ENCODE measurements around the gene KRTAP3-2.
A peak's percentile ranks its signal among the peaks of the same experiment; 100 is the strongest.
"Not testable (repeated sequence)": the region's sequence is repeated elsewhere in the genome, so short reads cannot be mapped to it uniquely, and the experiment has no call there.

Gene KRTAP3-2

DNA sequence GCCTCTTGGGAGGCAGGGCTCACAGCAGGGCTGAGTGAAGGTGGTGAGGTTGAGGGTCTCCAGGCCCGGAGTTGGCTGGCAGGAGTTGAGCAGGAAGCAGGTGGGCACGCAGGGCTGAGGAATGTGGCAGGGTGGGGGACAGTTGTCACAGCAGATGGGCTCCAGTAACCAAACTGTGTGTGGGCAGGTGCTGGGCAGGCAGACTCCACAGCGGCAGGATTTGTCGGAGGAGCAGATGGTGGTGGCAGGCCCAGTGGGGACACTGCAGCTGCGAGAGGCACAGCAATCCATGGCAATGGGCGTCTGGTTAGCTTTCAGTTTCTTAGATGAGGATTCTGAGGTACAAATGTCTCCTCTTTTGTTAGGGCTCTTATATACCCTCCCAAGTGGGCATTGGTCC is at the start of gene KRTAP3-2:
KRTAP3-2 (minus strand) TSS at position 344 of the 400 bp plus-strand sequence; CDS start at position 291, 53 bp downstream.
- DNase-seq = peak; percentile 2

DNA sequence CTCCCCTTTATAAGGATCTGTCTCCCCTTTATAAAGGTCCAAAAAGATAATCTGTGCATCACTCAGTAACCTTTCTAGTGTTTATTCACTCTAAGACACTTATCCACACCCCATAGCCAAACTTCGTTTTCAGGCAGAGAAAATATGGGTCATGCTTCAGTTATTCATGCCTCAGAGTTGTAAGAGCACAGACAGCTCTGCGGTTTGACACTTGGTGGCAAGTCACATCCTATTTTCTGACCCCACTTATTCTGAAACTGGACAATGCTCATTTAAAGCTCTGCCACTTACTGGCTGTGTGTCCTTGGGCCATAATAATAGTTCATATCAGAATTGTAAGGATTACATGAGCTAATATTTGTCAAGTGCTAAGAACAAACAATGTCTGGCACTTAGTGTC is 49.4 kb upstream of the KRTAP3-2 start:
- no peak for DNase-seq

DNA sequence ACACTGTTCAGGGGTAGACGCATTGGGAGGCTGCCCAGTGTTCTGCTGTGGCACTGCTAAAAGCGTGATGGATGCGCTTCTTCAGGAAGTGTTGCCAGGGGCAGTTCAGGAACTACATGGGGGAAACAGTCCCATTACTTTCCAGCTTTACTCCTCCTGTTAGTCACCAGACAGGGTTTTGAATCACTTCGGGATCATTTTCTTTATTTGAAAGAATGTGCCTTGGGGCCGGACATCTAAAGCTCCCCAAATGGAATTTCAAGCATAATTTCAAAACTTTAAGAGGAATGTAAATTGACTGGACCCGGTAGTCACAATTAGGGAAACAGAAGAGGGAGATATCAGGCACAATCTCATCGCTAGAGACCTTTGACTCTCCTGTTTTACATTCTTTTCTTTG is 48.7 kb upstream of the KRTAP3-2 start:
- DNase-seq = no peak

DNA sequence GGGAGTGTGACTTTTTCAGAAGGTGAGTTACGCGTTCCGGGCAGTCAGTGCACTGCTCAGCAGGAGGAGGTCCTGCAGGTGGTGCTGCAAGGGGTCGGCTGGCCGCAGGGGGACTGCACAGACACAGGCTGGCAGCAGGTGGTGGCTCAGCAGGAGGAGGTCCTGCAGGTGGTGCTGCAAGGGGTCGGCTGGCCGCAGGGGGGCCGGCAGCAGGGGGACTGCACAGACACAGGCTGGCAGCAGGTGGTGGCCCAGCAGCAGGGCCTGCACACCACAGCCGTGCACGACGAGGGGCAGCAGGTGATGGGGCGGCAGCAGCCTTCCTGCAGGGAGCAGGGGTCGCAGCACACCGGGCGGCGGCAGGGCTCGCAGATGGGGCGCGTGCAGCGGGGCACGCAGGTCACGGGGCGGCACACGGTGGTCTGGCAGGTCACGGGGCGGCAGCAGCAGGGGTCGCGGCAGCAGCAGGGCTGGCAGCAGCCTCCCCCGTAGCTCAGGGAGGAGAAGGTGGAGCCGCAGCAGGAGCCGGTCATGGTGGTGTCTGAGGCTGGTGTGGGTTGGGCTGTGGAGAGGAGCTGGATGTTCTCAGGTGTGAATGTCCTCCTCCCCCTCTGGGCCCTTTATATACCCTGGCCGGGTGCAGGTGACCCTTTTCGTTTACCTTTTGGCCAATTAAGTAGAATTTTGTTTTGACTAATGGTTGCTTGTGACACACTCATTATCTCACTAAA is 47.2 kb upstream of the KRTAP3-2 start, which contains the start of gene KRTAP2-1:
KRTAP2-1 (minus strand) TSS at position 582 of the 731 bp plus-strand sequence; CDS start at position 533, 49 bp downstream.
- DNase-seq = not testable (repeated sequence)

DNA sequence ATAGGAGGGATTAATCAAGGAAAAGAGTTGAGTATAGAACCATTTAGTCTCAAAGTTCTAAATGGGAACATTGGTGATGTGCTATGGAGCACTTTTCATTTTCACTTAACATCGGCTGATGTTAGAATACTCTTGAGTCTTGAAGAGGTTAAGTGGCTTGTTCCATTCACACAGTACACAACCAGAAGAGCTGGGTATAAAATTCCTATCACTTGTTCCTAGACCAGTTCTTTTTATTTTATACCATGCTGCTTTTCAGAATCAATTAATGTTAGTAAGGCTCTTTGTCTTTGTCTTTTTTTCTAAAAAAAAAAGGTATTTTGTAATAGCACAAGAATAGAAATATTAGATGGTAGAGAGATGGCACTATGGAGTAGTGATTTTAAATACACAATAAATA is 43.2 kb upstream of the KRTAP3-2 start:
- no peak for DNase-seq

DNA sequence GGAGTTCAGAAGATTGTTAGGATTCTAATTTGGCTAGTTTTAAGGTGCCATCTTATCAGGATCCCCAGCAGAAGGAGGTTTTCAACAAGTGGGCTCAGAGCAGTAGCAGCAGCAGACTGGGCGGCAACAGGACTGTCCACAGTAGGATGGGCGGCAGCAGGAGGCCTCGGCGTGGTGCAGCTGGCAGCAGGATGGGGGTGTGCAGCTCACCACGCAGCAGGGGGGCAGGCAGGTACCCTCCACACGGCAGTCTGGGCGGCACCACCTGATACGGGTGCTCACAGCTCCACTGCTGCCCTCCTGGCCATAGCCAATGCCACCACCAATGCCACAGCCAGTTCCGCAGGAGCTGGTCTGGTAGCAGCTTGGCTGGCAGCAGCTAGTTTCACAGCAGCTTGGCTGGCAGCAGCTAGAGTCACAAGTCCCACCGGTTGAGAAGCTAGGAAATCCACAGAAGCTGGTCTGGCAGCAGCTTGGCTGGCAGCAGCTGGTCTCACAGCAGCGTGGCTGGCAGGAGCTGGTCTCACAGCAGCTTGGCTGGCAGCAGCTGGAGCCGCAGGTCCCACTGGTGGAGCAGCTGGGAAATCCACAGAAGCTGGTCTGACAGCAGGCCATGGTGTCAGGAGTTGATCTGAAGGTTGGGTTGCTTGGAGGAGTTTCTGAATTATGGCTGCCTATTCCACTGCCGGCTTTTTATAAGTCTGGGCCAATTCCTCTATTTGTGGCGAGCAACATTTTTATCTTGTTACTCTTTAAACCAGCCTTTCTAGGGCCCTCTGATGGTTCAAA is 41.3 kb upstream of the KRTAP3-2 start, which contains the start of gene KRTAP1-1:
KRTAP1-1 (minus strand) TSS at position 668 of the 789 bp plus-strand sequence; CDS start at position 615, 53 bp downstream.
- peak; percentile 56 for DNase-seq

DNA sequence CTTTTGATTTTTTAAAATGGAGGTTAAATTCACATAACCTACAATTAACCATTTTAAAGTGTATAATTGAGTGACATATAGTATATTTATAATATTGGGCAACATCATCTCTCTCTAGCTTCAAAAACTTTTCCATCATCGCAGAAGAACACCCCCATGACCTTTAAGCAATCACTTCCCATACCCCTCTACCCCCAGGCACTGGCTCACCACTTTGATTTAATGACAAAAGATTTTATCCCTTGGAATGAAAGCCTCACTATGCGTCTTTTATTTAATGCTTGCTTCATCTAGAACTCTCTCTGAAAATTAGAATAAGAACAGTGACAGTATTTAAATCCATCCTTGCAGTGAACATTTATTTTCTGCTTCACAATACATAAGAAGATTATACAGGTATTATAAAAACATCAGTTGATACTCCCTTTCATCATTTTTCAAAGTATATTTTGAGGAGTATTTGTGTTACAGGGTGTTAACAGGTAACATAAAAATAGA is 38.2 kb upstream of the KRTAP3-2 start:
- DNase-seq = no peak

DNA sequence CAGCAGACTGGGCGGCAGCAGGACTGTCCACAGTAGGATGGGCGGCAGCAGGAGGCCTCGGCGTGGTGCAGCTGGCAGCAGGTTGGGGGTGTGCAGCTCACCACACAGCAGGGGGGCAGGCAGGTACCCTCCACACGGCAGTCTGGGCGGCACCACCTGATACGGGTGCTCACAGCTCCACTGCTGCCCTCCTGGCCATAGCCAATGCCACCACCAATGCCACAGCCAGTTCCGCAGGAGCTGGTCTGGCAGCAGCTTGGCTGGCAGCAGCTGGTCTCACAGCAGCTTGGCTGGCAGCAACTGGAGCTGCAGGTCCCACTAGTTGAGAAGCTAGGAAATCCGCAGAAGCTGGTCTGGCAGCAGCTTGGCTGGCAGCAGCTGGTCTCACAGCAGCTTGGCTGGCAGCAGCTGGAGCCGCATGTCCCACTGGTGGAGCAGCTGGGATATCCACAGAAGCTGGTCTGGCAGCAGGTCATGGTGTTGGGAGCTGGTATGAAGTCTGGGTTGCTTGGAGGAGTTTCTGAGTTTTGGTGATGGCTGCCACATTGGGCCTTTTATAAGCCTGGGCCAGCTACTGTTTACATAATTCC is 34.7 kb upstream of the KRTAP3-2 start, which contains the start of gene KRTAP1-3:
KRTAP1-3 (minus strand) TSS at position 529 of the 590 bp plus-strand sequence; CDS start at position 476, 53 bp downstream.
- peak; percentile 39 for DNase-seq

DNA sequence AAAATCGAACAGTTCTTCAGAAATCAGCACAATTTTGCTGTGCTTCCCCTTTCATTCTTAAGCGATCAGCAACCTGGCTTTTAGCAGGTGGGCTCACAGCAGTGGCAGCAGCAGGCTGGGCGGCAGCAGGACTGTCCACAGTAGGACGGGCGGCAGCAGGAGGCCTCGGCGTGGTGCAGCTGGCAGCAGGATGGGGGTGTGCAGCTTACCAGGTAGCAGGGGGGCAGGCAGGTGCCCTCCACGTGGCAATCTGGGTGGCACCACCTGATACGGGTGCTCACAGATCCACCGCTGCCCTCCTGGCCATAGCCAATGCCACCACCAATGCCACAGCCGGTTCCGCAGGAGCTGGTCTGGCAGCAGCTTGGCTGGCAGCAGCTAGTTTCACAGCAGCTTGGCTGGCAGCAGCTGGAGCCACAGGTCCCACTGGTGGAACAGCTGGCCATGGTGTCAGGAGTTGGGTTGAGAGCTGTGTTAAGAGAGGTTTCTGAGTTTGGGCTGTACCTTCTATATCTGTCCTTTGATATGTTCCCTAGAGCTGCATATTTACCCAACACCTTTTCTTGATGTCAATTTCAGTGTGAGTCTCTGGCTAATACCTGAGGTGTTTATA is 30.0 kb upstream of the KRTAP3-2 start, which contains the start of gene KRTAP1-4:
KRTAP1-4 (minus strand) TSS at position 563 of the 613 bp plus-strand sequence; CDS start at position 446, 117 bp downstream.
- DNase-seq = no peak

DNA sequence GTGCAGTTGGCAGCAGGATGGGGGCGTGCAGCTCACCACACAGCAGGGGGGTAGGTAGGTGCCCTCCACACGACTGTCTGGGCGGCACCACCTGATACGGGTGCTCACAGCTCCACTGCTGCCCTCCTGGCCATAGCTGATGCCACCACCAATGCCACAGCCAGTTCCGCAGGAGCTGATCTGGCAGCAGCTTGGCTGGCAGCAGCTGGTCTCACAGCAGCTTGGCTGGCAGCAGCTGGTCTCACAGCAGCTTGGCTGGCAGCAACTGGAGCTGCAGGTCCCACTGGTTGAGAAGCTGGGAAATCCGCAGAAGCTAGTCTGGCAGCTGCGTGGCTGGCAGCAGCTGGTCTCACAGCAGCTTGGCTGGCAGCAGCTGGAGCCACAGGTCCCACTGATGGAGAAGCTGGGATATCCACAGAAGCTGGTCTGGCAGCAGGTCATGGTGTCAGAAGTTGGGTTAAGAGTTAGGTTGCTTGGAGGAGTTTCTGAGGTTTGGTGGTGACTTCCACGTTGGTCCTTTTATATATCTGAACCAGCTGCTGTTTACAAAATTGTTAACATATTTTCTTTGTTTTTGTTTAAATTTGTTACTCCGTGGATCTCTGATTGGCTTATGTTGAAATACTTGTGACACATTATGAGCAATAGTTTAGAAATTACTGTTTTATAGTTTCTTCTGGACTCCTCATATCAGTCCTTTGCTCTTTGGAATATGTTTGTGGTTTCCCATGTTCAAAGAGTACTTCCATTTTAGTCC is 27.2 kb upstream of the KRTAP3-2 start, which contains the start of gene KRTAP1-5:
KRTAP1-5 (minus strand) TSS at position 494 of the 757 bp plus-strand sequence; CDS start at position 441, 53 bp downstream.
- DNase-seq = no peak

DNA sequence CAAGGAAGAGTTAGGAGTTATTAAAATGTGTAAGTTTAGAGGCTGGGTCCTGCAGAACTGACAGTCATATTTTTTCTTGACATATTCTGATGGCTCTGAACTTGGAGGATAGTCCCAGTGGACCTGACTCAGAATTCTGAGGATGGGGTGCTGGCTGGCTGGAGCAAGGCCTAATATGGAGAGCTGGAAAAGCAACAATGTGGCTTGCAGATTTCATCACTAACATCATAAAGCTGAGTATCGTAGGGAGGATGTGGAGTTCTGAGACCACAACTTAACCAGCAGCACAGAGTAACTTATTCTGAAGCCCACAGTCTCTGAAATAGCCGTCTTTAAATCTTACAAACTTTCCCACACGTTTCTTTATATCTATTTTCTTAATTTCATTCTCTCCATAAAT is 25.0 kb upstream of the KRTAP3-2 start:
- no peak for DNase-seq

DNA sequence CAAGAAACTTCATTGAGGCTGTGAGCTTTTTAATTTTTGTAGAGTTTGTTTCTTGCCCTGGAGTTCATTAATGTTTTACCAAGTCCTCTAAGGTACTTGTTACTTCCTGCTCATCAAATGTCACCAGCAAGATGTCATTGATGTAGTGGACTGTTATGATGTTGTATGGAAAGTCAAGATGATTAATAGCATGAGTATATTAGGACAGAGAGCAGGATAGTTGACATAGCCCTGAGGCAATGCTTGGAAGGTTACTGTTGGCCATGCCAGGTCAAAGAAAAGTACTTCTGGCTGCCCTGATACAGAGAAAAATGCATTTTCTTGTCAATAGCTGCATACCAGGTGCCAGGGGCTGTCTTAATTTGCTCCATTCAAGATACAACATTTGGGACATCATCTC is 20.6 kb upstream of the KRTAP3-2 start:
- DNase-seq = no peak

DNA sequence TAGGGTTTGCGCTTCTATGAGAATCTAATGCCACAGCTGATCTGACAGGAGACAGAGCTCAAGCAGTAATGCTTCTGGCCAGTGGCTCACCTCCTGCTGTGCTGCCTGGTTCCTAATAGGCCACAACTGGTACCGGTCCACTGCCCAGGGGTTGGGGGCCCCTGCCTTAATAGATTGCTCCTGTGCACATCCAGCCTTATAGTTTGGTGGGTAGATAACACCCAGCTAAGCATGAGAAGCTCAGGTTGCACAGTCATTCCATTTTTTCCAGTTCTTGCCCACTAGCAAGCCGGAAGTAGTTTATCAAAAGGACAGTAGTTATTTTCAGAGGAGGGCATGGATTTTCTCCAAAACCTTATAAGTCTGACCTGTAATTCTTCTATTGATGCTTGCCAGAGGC is 19.7 kb upstream of the KRTAP3-2 start:
- no peak for DNase-seq

DNA sequence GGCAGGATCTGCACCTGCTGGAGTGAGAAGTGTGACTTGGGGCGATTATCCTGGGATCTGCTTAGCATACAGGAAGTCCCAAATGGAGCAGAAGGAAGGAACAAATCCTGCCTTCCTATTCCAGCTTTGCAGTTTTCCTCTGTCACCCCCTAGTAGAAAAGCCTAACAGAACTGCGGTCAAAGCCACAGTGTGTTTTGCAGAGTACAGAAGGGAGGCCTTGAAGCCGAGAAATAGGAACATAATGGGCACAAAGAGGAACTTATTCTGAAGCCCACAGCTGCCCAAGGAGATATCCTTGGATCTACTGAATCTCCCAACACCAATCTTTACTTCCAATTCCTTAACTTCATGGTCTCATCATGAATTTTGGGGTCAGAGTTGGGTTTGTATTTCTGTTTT is 18.8 kb upstream of the KRTAP3-2 start:
- no peak for DNase-seq

DNA sequence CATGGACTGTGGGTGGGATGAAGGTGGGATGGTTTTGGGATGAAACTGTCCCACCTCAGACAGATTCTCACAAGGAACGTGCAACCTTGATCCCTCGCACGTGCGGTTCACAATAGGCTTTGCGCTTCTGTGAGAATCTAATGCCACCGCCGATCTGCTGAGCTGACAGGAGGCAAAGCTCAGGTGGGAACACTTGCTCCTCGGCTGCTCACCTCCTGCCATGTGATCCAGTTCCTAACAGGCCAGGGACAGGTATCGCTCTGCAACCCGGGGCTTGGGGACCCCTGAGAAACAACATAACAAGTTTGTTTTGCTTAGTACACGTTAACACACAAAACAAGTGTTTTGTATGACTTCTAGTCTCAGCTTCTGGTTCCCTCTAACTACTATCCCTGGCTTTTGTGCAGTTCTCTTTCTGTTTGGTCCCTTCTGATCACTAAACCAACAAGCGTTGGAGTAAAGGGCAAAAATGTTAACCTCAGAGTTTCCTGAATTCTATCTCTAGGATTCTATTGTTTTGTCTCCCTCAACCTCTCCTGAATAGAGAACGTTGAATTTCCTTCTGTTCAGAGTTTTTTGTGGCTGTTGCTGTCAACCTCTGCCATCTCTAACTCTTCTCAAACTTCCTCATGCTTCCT is 17.0 kb upstream of the KRTAP3-2 start:
- DNase-seq = no peak

DNA sequence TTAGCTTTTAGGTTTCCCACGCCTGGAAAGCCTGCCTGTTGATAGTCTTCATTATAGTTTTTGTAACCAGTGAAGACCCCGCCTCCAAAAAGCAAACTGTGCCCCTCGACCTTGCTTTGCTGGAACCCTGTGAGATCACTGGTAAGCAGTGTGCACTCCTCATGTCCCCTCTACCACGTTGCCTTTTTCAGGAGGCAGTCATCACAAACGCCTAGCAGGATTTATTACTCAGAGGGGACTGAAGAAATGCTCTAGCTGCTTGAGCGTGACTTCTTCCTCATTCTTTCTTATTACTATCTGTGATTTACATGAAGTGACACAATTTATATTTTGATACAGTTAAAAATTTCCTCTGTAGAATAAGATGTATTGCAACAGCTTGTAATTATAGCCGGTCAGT is 15.7 kb upstream of the KRTAP3-2 start:
- DNase-seq = no peak

DNA sequence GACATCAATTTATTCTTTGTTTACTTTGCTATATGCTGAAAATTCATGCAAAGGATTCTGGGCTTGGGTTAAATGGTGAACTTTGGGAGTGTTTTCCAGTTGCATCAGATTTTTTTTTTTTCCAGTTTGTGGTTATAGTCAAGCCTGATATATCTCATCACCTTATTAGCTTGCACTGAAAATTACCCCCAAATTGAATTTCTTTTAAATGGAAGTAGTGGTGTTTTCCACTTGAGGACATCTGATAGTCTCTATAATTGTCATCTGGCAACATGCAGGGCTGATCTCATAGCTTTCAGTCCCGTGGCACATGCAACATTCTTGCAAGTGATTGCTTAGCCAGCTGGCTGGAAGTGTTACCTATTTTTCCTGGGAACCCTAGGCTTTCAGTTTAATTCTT is 13.9 kb upstream of the KRTAP3-2 start:
- DNase-seq = no peak

DNA sequence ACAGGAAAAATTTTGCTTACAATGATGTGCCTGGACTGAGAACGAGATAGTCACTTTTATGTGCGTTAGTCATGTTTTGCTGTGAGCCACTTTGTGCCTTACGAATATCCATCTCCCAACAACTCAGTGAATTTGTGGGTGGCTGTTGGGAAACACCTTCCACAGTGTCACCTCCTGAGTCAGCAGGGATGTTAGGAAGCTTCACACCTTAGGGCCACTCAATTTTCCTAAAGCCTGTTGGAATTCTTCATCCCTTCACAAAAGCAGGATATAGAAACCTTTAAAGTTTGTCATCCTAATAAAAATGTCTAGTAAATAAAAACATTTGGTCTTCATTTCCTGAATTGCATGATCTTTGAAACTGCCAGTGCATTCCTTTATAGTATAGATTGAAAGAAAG is 13.5 kb upstream of the KRTAP3-2 start:
- no peak for DNase-seq

DNA sequence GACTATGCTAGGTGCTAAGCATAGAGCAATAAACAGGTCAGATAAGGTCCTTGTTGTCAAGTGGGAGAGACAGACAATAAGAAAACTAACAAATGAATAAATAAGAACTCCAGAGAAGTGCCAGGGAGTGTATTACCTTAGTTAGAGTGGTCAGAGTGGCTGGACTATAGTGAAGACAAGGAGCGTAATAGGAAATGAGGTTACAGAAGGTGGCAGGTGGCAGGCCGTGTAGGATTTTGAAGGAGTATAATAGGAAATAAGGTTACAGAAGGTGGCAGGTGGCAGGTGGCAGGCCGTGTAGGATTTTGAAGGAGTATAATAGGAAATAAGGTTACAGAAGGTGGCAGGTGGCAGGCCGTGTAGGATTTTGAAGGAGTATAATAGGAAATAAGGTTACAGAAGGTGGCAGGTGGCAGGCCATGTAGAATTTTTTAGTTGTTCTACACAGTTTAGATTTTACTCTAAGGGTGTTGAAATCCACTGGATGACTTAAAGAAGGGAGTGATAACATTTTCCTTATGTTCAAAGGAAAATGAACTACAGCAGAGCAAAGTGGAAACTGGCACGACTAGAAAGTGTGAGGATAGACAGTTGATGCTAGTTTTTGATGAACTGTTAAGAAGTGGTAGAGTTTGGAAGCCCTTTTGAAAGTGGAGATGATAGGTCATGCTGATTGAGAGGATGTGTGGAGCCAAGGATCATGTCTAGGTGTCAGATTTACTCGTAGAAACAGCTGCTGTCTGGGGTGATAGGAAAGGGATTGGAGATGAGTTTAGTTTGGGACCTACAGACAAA is 12.8 kb upstream of the KRTAP3-2 start:
- no peak for DNase-seq

DNA sequence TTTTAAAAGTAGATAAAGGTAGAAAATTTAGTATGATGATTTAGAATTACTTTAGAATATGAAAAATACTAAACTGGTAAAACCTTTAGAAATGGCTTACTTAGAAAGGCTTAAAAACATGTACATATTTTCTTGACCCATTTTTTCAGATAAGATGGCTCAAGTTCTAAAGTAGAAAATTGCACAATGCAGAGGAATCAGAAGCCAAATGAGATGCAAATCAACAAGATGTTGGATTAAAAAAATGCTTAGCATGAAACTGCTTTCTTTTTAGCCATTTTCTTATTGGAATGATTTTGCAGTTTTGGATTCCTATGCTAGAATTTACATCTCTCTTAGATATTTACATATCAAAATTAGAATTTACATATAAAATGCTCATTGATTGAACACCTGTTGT is 10.7 kb upstream of the KRTAP3-2 start:
- no peak for DNase-seq

All from DMS 273 treated with DMSO at 0.1 percent for 48 hours (cell line).